ENCODE results near the gene THAP8. TPM values are rescaled to one million over a fixed set of nuclear protein-coding genes. Genes with fewer than 3 reads are reported as not detected.
A peak's percentile ranks its signal among the peaks of the same experiment; 100 is the strongest.

The THAP8 gene
- total RNA-seq, 1 donor from 2014 or later: 9.4 TPM

DNA sequence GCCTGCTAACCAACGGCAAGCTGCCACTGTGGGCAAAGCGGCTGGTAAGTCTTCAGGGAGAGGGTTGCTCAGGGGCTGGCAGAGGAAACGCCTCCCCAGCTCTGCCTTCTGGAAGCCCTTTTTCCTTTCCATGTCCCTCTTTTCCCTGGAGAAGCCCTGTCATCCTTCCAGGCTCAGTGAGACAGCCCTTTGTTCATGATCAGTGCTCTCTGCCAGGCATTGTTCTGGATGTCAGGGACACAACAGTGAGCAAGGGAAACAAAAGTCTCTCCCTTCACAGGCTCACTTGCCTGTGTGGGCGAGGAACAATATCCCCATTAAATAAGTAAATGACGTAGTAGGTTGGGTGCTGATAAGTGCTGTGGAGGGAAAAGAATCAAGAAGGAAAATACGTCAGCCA lies 43.0 kb upstream of the THAP8 start:
- Mint-ChIP-seq H3K4me1 (peaks cover 10% of the 10 kb centered on the region), H3K4me3 (peak overlapping the region; percentile 11), H3K9me3 (no peaks in the 10 kb centered on the region), H3K27ac (ENCODE audit: unreplicated experiment) (peak overlapping the region; percentile 98), H3K27me3 (ENCODE audit: low read depth) (no peaks in the 10 kb centered on the region), H3K36me3 (ENCODE audit: low read depth) (peaks cover 10% of the 10 kb centered on the region)
- TF ChIP-seq, protein P1, sequence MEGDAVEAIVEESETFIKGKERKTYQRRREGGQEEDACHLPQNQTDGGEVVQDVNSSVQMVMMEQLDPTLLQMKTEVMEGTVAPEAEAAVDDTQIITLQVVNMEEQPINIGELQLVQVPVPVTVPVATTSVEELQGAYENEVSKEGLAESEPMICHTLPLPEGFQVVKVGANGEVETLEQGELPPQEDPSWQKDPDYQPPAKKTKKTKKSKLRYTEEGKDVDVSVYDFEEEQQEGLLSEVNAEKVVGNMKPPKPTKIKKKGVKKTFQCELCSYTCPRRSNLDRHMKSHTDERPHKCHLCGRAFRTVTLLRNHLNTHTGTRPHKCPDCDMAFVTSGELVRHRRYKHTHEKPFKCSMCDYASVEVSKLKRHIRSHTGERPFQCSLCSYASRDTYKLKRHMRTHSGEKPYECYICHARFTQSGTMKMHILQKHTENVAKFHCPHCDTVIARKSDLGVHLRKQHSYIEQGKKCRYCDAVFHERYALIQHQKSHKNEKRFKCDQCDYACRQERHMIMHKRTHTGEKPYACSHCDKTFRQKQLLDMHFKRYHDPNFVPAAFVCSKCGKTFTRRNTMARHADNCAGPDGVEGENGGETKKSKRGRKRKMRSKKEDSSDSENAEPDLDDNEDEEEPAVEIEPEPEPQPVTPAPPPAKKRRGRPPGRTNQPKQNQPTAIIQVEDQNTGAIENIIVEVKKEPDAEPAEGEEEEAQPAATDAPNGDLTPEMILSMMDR (conservative IDR thresholded peaks at IDR 0.05): no peak
- no peak for DNase-seq (ENCODE audit: low read depth, low spot score)

DNA sequence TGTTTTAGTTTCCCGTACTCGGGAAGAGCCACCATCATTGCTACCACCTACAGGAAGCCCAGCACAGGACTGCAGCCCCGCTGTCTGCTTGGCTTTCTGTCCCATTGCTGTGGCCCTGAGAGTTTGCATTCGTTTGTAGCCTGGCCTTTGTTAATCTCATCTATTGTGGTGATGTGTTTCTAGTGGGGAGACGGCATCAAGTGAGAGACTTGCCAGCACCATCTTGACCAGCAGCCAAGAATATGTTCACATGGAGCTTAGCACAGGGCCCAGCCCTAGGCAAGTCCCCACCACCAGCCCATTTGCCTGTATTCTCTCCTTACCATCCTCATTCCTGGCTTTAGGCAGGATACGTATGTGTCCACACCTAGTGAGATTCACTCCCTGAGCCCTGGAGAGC lies 39.6 kb upstream of the THAP8 start:
- TF ChIP-seq, protein P1 (conservative IDR thresholded peaks at IDR 0.05): no peak
- no peak overlapping the region for H3K4me3 Mint-ChIP-seq
- H3K9me3 Mint-ChIP-seq: no peaks in the 10 kb centered on the region
- H3K27ac Mint-ChIP-seq (ENCODE audit: unreplicated experiment): no peak overlapping the region
- no peak for DNase-seq (ENCODE audit: low read depth, low spot score)
- H3K27me3 Mint-ChIP-seq (ENCODE audit: low read depth): no peaks in the 10 kb centered on the region
- peaks cover 10% of the 10 kb centered on the region for H3K4me1 Mint-ChIP-seq
- H3K36me3 Mint-ChIP-seq (ENCODE audit: low read depth): peaks cover 14% of the 10 kb centered on the region

DNA sequence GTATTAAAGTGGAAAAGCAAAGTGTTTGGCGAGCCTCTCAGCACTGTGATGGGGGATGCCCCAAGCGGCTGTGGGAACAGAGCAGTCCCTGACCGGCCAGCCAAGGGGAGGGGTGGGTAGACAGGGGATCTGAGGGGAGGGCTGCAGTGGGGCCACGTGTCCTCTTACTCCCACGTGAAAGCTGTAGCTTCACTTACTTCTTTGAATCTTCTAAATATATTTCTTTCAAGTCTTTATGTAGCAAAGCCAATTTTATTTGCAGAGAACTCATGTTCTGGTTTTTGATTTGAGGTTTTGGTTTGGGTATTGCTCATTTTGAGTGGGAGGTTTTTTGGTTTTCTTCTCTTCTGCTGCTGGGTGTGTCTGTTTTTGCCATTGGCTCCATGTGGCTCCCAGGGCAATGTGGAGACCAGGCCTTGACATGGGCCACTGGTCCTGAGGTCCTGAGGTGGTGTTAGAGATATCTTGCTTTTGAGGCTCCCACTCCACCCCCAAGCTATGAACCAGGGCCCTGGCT lies 39.1 kb upstream of the THAP8 start:
- Mint-ChIP-seq H3K27ac (ENCODE audit: unreplicated experiment) (no peak overlapping the region), H3K4me3 (no peak overlapping the region), H3K9me3 (no peaks in the 10 kb centered on the region), H3K27me3 (ENCODE audit: low read depth) (no peaks in the 10 kb centered on the region), H3K4me1 (peaks cover 10% of the 10 kb centered on the region), H3K36me3 (ENCODE audit: low read depth) (peaks cover 14% of the 10 kb centered on the region)
- TF ChIP-seq, protein P1 (conservative IDR thresholded peaks at IDR 0.05): no peak
- DNase-seq (ENCODE audit: low read depth, low spot score): no peak

DNA sequence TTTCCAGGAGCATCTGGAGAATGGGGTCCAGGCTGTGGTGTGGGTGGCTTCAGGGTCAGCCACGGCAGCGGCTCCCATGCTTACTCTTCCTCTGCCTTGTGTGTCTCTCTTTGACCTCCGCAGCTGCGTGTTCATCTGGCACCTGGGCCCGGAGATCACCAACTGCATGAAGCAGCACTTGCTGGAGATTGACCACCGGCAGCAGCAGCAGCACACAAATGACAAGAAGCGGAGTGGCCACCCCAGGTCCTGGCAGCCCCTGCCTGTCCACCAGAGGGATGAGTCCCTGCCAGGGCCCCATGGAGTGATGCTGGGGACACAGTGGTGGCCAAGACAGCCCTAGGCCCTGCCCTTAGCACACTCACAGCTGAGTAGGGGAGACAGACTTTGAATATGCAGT lies 38.5 kb upstream of the THAP8 start:
- H3K4me1 Mint-ChIP-seq: peaks cover 10% of the 10 kb centered on the region
- no peak overlapping the region for H3K4me3 Mint-ChIP-seq
- DNase-seq (ENCODE audit: low read depth, low spot score): no peak
- H3K9me3 Mint-ChIP-seq: no peaks in the 10 kb centered on the region
- H3K27me3 Mint-ChIP-seq (ENCODE audit: low read depth): no peaks in the 10 kb centered on the region
- no peak overlapping the region for H3K27ac Mint-ChIP-seq (ENCODE audit: unreplicated experiment)
- TF ChIP-seq, protein P1 (conservative IDR thresholded peaks at IDR 0.05): no peak
- H3K36me3 Mint-ChIP-seq (ENCODE audit: low read depth): peaks cover 14% of the 10 kb centered on the region

DNA sequence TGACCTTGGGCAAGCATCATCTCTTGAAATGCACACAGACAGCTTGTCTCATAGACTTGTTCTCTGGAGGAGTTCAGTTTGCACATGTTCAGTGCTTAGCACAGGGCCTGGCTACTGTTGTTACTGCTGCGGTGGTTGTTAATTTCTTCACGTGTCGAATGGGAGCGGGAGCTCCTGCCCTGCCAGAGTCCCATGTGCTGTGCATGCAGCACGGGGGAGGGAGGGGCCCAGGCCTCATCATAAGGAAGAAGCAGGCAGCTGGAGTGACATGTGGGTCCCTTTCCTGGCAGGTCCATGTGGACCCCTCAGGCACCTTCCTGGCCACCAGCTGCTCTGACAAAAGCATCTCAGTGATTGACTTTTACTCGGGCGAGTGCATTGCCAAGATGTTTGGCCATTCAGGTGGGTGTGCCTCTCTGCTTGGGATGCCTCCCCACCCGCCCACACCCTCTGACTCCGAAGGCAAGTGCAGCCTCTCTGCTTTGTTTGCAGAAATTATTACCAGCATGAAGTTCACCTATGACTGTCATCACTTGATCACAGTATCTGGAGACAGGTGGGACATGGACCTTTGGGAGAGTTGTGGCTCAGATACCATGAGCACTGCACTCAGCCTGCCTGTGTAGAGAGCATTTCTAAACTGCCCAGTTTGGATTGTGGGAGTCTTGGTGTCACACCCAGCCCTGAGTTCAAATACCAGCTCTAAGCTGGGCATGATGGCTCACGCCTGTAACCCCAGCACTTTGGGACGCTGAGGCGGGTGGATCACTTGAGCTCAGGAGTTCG lies 37.0 kb upstream of the THAP8 start:
- TF ChIP-seq, protein P1 (conservative IDR thresholded peaks at IDR 0.05): no peak
- no peak for DNase-seq (ENCODE audit: low read depth, low spot score)
- H3K36me3 Mint-ChIP-seq (ENCODE audit: low read depth): peaks cover 6% of the 10 kb centered on the region
- no peak overlapping the region for H3K4me3 Mint-ChIP-seq
- H3K27me3 Mint-ChIP-seq (ENCODE audit: low read depth): no peaks in the 10 kb centered on the region
- H3K4me1 Mint-ChIP-seq: no peaks in the 10 kb centered on the region
- no peaks in the 10 kb centered on the region for H3K9me3 Mint-ChIP-seq
- peak overlapping the region; percentile 12 for H3K27ac Mint-ChIP-seq (ENCODE audit: unreplicated experiment)

All from neural crest cell (in vitro differentiated cells).